ENCODE data around the gene SAP25. TPM values are rescaled to one million over a fixed set of nuclear protein-coding genes. Genes with fewer than 3 reads are reported as not detected.

SAP25 gene
- total and polyA plus RNA-seq, 2 of the 4 experiments (the other 2 are of a cell fraction): 1.8 TPM; not detected in 1

DNA sequence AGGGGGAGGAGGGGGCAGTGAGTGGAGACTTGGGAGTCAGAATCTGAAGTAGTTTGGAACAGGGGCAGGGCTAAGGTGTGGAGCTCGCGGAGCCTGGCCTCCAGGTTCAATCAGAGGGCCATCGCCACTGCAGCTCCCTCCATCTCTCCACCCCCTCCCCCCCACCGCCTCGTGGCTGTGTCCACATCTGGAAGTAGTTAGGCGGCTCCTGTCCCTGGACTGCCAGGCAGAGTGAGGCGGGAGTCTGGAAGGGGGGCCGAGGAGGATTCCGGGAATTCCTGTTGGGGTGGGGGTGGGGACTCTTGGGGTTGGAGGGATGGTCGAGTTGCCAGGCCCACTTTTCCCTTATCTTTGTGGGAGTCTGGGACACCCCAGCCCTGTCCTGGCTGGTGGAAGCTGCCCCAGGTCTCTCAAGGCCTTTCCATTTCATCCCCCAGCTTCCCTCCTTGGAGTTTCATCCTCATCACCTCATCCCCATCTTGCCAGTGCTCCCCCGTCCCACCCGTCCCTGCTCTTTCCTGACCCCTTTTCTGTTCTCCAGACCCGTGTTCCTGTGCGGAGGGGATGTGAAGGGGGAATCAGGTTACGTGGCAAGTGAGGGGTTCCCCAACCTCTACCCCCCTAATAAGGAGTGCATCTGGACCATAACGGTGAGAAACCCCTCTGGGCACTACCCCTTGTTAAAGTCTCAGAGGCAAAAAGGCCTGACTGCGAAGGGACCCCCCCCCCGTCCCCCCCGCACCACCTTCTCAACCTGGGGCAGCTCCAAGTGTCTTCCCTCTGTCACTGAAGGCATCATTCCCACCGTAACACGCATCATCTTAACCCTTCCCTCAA, 29.4 kb upstream of the SAP25 start (continued):
- TF ChIP-seq, protein P1, sequence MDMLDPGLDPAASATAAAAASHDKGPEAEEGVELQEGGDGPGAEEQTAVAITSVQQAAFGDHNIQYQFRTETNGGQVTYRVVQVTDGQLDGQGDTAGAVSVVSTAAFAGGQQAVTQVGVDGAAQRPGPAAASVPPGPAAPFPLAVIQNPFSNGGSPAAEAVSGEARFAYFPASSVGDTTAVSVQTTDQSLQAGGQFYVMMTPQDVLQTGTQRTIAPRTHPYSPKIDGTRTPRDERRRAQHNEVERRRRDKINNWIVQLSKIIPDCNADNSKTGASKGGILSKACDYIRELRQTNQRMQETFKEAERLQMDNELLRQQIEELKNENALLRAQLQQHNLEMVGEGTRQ (IDR thresholded peaks at IDR 0.05; ENCODE audit: low read depth, low read length): no peak

GRCh38 chr7:100600730-100601038, 27.0 kb upstream of the SAP25 start:
- TF ChIP-seq RCOR1 (IDR thresholded peaks at IDR 0.05; ENCODE audit: insufficient replicate concordance, low read length) (no peak), NFE2L2 (IDR thresholded peaks at IDR 0.05; ENCODE audit: low read depth, low read length) (no peak), MAFK (IDR thresholded peaks at IDR 0.05; ENCODE audit: low read depth, low read length) (no peak), CEBPB (IDR thresholded peaks at IDR 0.05; ENCODE audit: low read depth, low read length) (no peak), BHLHE40 (IDR thresholded peaks at IDR 0.05; ENCODE audit: low read depth, low read length) (no peak), ELK1 (IDR thresholded peaks at IDR 0.05; ENCODE audit: borderline replicate concordance, low read depth, low read length) (no peak)
- TF ChIP-seq, protein P2, sequence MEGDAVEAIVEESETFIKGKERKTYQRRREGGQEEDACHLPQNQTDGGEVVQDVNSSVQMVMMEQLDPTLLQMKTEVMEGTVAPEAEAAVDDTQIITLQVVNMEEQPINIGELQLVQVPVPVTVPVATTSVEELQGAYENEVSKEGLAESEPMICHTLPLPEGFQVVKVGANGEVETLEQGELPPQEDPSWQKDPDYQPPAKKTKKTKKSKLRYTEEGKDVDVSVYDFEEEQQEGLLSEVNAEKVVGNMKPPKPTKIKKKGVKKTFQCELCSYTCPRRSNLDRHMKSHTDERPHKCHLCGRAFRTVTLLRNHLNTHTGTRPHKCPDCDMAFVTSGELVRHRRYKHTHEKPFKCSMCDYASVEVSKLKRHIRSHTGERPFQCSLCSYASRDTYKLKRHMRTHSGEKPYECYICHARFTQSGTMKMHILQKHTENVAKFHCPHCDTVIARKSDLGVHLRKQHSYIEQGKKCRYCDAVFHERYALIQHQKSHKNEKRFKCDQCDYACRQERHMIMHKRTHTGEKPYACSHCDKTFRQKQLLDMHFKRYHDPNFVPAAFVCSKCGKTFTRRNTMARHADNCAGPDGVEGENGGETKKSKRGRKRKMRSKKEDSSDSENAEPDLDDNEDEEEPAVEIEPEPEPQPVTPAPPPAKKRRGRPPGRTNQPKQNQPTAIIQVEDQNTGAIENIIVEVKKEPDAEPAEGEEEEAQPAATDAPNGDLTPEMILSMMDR (conservative IDR thresholded peaks at IDR 0.05; ENCODE audit: low read depth, low read length): no peak
- Histone ChIP-seq H3K4me2 (ENCODE audit: low read depth, low read length) (no peak overlapping the region), H4K20me1 (ENCODE audit: insufficient read depth, low read length) (no peaks in the 10 kb centered on the region), H3K18ac (ENCODE audit: low read depth, low read length) (no peak overlapping the region), H2BK20ac (ENCODE audit: low read depth, low read length) (no peak overlapping the region), H3K4me3 (ENCODE audit: insufficient read depth, low read depth, low read length) (no peak overlapping the region), H2BK15ac (ENCODE audit: low read depth, low read length) (no peak overlapping the region), H2BK120ac (ENCODE audit: low read depth, low read length) (no peak overlapping the region), H3K23ac (ENCODE audit: low read depth, low read length) (no peak overlapping the region), H3K27ac (ENCODE audit: insufficient read depth, low read length) (no peak overlapping the region), H4K8ac (ENCODE audit: low read depth in 2 of 2, low read length in 2 of 2) (no peak overlapping the region), H4K5ac (ENCODE audit: low read depth, low read length) (no peak overlapping the region), H3K9me1 (ENCODE audit: insufficient read depth, low read length) (no peaks in the 10 kb centered on the region), H3K14ac (replicated peaks; ENCODE audit: low read depth, low read length) (no peak overlapping the region), H3K79me1 (ENCODE audit: low read depth in 1 of 2, low read length in 2 of 2) (peaks cover 0 to 40% of the 10 kb centered on the region in 2 experiments; a peak in 2 of 4 replicates), H2AK5ac (ENCODE audit: low read depth, low read length) (no peak overlapping the region), H2AFZ (replicated peaks; ENCODE audit: low read length, poor library complexity) (no peak overlapping the region), H2AK9ac (replicated peaks; ENCODE audit: low read depth, low read length, poor library complexity) (no peak overlapping the region), H3K27me3 (ENCODE audit: control insufficient read depth, insufficient read depth, low read length) (no peaks in the 10 kb centered on the region), H3K36me3 (ENCODE audit: control insufficient read depth, insufficient read depth, low read length) (peaks cover 8% of the 10 kb centered on the region), H4K91ac (ENCODE audit: insufficient read depth, low read depth, low read length) (no peak overlapping the region), H3K9me3 (ENCODE audit: control insufficient read depth, insufficient read depth, low read length) (no peaks in the 10 kb centered on the region), H3K56ac (ENCODE audit: extremely low read depth, insufficient read depth, low read length) (no peak overlapping the region), H3K4ac (ENCODE audit: low read depth, low read length) (no peak overlapping the region), H3K4me1 (ENCODE audit: control insufficient read depth, insufficient read depth, low read length) (peaks cover 9% of the 10 kb centered on the region), H3K9ac (ENCODE audit: low read depth, low read length) (no peak overlapping the region), H2BK5ac (ENCODE audit: low read depth, low read length, poor library complexity, severe bottlenecking) (no peak overlapping the region)
- intact Hi-C loops (cut with micrococcal nuclease) (loop anchor here (5.0 kb wide), 1 partner anchor 92 kb away; the partner anchor contains the start of gene GIGYF1), in situ Hi-C loops (cut with MboI; ENCODE audit: low sequenced_read_pairs) (no loop called here), dilution Hi-C loops (cut with HindIII; ENCODE audit: low sequenced_read_pairs, unreplicated experiment) (no loop called here)
- DNase-seq (no peak), ATAC-seq (ENCODE audit: low read depth) (no peak)
- ChIA-PET CTCF (no interaction called here), POLR2A (ENCODE audit: unreplicated experiment) (no interaction called here)
- BruUV-seq (replicated peaks): no TSS peak
- 60% methylated on average over 1 of the region's 9 CpGs; no CpG with 5 or more reads in 1 of the 2 experiments for WGBS, 2 experiments (ENCODE audit: extremely low coverage in 2 of 2, insufficient read length in 1 of 2)
